ENCODE measurements around the gene FCF1. TPM values are rescaled to one million over a fixed set of nuclear protein-coding genes. Genes with fewer than 3 reads are reported as not detected.

FCF1 gene
- polyA plus RNA-seq, 1 of the 3 experiments (the other 2 are of a cell fraction): 42.6 TPM

DNA sequence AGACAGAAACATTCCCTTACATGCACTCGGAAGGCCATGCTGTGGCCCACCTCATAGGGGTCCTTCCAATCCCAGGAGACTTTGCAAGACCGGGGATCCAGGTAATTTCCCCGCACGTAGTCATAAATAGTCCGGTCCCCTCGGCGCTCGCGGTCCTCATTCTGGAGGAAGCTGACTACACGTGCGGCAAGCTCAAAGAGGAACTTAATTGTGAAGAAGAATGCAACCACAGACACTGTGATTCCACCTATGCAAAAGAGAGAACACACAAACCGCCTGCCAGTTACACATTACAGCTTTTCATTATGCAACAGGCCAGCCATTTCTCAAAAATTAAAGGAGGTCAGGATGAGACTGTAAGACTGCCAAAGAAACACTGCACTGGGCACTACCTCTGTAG is 28.5 kb upstream of the FCF1 start:
- Histone ChIP-seq H3F3A (replicated peaks; ENCODE audit: insufficient read depth) (peaks cover 17% of the 10 kb centered on the region), H3K27me3 (ENCODE audit: insufficient read depth) (no peaks in the 10 kb centered on the region), H3K4me1 (ENCODE audit: control insufficient read depth in 1 of 2, insufficient read depth in 2 of 2, low read depth in 1 of 2, low read length in 1 of 2) (no peaks in the 10 kb centered on the region), H3K4me3 (ENCODE audit: low read depth in 2 of 2, low read length in 1 of 2) (no peak overlapping the region), H3K4me2 (no peak overlapping the region), H3K9ac (no peak overlapping the region), H4K20me1 (ENCODE audit: insufficient read depth) (no peaks in the 10 kb centered on the region), H3K79me2 (ENCODE audit: insufficient read depth) (peaks cover 33% of the 10 kb centered on the region; the same call in 1 of the 2 replicates), H3K27ac (ENCODE audit: low read depth in 2 of 2, low read length in 1 of 2) (no peak overlapping the region), H3K36me3 (replicated peaks in 1 of 2; ENCODE audit: control insufficient read depth in 1 of 2, insufficient read depth in 2 of 2, low read length in 1 of 2) (peaks cover 55 to 77% of the 10 kb centered on the region in 2 experiments), H2AFZ (ENCODE audit: low read depth) (no peak overlapping the region), H3K9me2 (no peaks in the 10 kb centered on the region), H3K9me3 (no peaks in the 10 kb centered on the region)
- CTCF ChIA-PET: interaction anchor here (1.8 kb wide), 1 partner anchor 72 kb away, joined by 4 read pairs; the partner anchor contains the start of gene LTBP2
- DNase-seq: no peak
- TF ChIP-seq, protein P1, sequence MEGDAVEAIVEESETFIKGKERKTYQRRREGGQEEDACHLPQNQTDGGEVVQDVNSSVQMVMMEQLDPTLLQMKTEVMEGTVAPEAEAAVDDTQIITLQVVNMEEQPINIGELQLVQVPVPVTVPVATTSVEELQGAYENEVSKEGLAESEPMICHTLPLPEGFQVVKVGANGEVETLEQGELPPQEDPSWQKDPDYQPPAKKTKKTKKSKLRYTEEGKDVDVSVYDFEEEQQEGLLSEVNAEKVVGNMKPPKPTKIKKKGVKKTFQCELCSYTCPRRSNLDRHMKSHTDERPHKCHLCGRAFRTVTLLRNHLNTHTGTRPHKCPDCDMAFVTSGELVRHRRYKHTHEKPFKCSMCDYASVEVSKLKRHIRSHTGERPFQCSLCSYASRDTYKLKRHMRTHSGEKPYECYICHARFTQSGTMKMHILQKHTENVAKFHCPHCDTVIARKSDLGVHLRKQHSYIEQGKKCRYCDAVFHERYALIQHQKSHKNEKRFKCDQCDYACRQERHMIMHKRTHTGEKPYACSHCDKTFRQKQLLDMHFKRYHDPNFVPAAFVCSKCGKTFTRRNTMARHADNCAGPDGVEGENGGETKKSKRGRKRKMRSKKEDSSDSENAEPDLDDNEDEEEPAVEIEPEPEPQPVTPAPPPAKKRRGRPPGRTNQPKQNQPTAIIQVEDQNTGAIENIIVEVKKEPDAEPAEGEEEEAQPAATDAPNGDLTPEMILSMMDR (IDR thresholded peaks at IDR 0.05): no peak
- TF ChIP-seq FOSL2 (IDR thresholded peaks at IDR 0.05; ENCODE audit: borderline replicate concordance, low read depth): no peak
- TF ChIP-seq GATA2 (CRISPR knock-in tag; IDR thresholded peaks at IDR 0.05): no peak
- no peak for TF ChIP-seq MXI1 (IDR thresholded peaks at IDR 0.05; ENCODE audit: low read depth, low read length)
- no peak for TF ChIP-seq EP300 (IDR thresholded peaks at IDR 0.05; ENCODE audit: borderline replicate concordance in 1 of 2, low read depth in 1 of 2, low read length in 1 of 2)
- POLR2A ChIA-PET: no interaction called here
- WGBS (ENCODE audit: low lambda C conversion rate): 98% methylated on average over 12 of the region's 12 CpGs

DNA sequence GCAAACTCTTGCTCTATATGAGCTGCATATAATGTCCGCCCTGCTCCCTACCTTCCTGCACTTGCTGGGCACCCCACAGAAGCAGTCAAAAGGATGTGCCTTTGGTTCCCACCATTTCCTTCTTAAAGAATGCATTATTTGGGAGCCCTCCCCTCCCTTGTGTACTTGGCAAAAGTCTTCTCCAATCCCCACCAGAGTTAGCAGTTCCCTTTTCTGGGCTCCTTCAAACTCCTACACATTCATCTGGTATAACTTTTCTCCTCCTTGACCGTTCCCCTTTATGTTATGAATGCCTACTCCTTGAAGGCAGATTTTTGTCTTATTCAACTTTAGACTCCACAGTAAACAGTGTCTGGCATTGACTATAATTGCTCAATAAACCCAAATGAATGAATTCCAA is 27.9 kb upstream of the FCF1 start:
- H3K4me2 ChIP-seq: no peak overlapping the region
- peaks cover 38% of the 10 kb centered on the region; the same call in 1 of the 2 replicates for H3K79me2 ChIP-seq (ENCODE audit: insufficient read depth)
- no peak for DNase-seq
- ChIA-PET CTCF (interaction anchor here (1.8 kb wide), 1 partner anchor 76 kb away, joined by 6 read pairs; no protein-coding TSS in a partner anchor), POLR2A (no interaction called here)
- no peaks in the 10 kb centered on the region for H3K27me3 ChIP-seq (ENCODE audit: insufficient read depth)
- peaks cover 56 to 78% of the 10 kb centered on the region in 2 experiments for H3K36me3 ChIP-seq (replicated peaks in 1 of 2; ENCODE audit: control insufficient read depth in 1 of 2, insufficient read depth in 2 of 2, low read length in 1 of 2)
- no peak overlapping the region for H3K4me3 ChIP-seq (ENCODE audit: low read depth in 2 of 2, low read length in 1 of 2)
- H3K4me1 ChIP-seq (ENCODE audit: control insufficient read depth in 1 of 2, insufficient read depth in 2 of 2, low read depth in 1 of 2, low read length in 1 of 2): no peaks in the 10 kb centered on the region
- no peaks in the 10 kb centered on the region for H3K9me3 ChIP-seq
- H3K9ac ChIP-seq: no peak overlapping the region
- H2AFZ ChIP-seq (ENCODE audit: low read depth): no peak overlapping the region
- 98% methylated on average over 2 of the region's 2 CpGs for WGBS (ENCODE audit: low lambda C conversion rate)
- no peak overlapping the region for H3K27ac ChIP-seq (ENCODE audit: low read depth in 2 of 2, low read length in 1 of 2)
- H3K9me2 ChIP-seq: no peaks in the 10 kb centered on the region
- peaks cover 17% of the 10 kb centered on the region for H3F3A ChIP-seq (replicated peaks; ENCODE audit: insufficient read depth)
- no peaks in the 10 kb centered on the region for H4K20me1 ChIP-seq (ENCODE audit: insufficient read depth)
- no peak for TF ChIP-seq EP300 (IDR thresholded peaks at IDR 0.05; ENCODE audit: borderline replicate concordance in 1 of 2, low read depth in 1 of 2, low read length in 1 of 2)
- no peak for TF ChIP-seq JUND (IDR thresholded peaks at IDR 0.05)
- no peak for TF ChIP-seq YY1 (IDR thresholded peaks at IDR 0.05; ENCODE audit: low read depth)
- TF ChIP-seq EZH2phosphoT487 (IDR thresholded peaks at IDR 0.05; ENCODE audit: borderline replicate concordance, low read depth): no peak
- TF ChIP-seq RAD21 (IDR thresholded peaks at IDR 0.05; ENCODE audit: low read length): no peak
- no peak for TF ChIP-seq TEAD4 (IDR thresholded peaks at IDR 0.05; ENCODE audit: borderline replicate concordance, insufficient read depth)
- TF ChIP-seq RCOR1 (IDR thresholded peaks at IDR 0.05; ENCODE audit: low read length): no peak
- TF ChIP-seq CHD2 (IDR thresholded peaks at IDR 0.05; ENCODE audit: low read length, partially characterized antibody): no peak
- TF ChIP-seq, protein P2, sequence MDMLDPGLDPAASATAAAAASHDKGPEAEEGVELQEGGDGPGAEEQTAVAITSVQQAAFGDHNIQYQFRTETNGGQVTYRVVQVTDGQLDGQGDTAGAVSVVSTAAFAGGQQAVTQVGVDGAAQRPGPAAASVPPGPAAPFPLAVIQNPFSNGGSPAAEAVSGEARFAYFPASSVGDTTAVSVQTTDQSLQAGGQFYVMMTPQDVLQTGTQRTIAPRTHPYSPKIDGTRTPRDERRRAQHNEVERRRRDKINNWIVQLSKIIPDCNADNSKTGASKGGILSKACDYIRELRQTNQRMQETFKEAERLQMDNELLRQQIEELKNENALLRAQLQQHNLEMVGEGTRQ (IDR thresholded peaks at IDR 0.05; ENCODE audit: borderline replicate concordance, low read depth, low read length): no peak
- TF ChIP-seq, protein P3, sequence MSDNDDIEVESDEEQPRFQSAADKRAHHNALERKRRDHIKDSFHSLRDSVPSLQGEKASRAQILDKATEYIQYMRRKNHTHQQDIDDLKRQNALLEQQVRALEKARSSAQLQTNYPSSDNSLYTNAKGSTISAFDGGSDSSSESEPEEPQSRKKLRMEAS (IDR thresholded peaks at IDR 0.05; ENCODE audit: low read depth): no peak
- TF ChIP-seq, protein P4, sequence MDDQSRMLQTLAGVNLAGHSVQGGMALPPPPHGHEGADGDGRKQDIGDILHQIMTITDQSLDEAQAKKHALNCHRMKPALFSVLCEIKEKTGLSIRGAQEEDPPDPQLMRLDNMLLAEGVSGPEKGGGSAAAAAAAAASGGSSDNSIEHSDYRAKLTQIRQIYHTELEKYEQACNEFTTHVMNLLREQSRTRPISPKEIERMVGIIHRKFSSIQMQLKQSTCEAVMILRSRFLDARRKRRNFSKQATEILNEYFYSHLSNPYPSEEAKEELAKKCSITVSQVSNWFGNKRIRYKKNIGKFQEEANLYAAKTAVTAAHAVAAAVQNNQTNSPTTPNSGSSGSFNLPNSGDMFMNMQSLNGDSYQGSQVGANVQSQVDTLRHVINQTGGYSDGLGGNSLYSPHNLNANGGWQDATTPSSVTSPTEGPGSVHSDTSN (IDR thresholded peaks at IDR 0.05): no peak
- TF ChIP-seq, protein P1 (IDR thresholded peaks at IDR 0.05): no peak
- TF ChIP-seq USF1 (IDR thresholded peaks at IDR 0.05; ENCODE audit: borderline replicate concordance, low read depth): no peak
- no peak for TF ChIP-seq TCF12 (IDR thresholded peaks at IDR 0.05)
- no peak for TF ChIP-seq MEF2A (IDR thresholded peaks at IDR 0.05; ENCODE audit: borderline replicate concordance, low read depth)

All from SK-N-SH (cell line).